HepG2 (cell line): ENCODE results near the gene C2orf81. TPM values are rescaled to one million over a fixed set of nuclear protein-coding genes. Genes with fewer than 3 reads are reported as not detected.

ENCODE experiments used
- ELF3 ChIP-seq: IDR thresholded peaks from 2 replicates; pipeline ENCODE4 v1.6.1; 2016; ENCODE audit warnings: missing genetic modification reagents, missing compliant biosample characterization
- FOXM1 ChIP-seq: sonication (generic); formaldehyde crosslinking; IDR thresholded peaks from 2 replicates; pipeline ENCODE4 v1.5.0; 2020; ENCODE audit warnings: missing genetic modification reagents
- HNRNPUL1 ChIP-seq: fragments of 200-400 bp; formaldehyde crosslinking; IDR thresholded peaks from 2 replicates; pipeline ENCODE4 v1.6.1; 2017; ENCODE audit warnings: low read depth, mild to moderate bottlenecking, low read length, moderate library complexity
- IRX3 ChIP-seq: sonication (generic); formaldehyde crosslinking; IDR thresholded peaks from 2 replicates; pipeline ENCODE4 v1.8.1; 2023; ENCODE audit warnings: mild to moderate bottlenecking, low read depth, missing genetic modification reagents, borderline replicate concordance
- ISL2 ChIP-seq: sonication (generic); formaldehyde crosslinking; IDR thresholded peaks from 2 replicates; pipeline ENCODE4 v1.5.0; 2020; ENCODE audit warnings: missing genetic modification reagents
- MAFF ChIP-seq: IDR thresholded peaks from 2 replicates; pipeline ENCODE4 v1.6.1; 2011; ENCODE audit warnings: low read depth, low read length, improper control_type of control experiment
- POLR2G ChIP-seq: fragments of 200-400 bp; formaldehyde crosslinking; IDR thresholded peaks from 2 replicates; pipeline ENCODE4 v1.6.1; 2018; ENCODE audit warnings: mild to moderate bottlenecking, low read depth, low read length, moderate library complexity
- PTBP1 ChIP-seq: fragments of 200-400 bp; formaldehyde crosslinking; IDR thresholded peaks from 2 replicates; pipeline ENCODE4 v1.6.1; 2018; ENCODE audit warnings: low read length, low read depth; ENCODE audit not compliant: poor library complexity, severe bottlenecking
- SP5 ChIP-seq: IDR thresholded peaks from 2 replicates; pipeline ENCODE4 v1.6.1; 2016; ENCODE audit warnings: low read depth, borderline replicate concordance
- SYNCRIP ChIP-seq: fragments of 200-400 bp; formaldehyde crosslinking; IDR thresholded peaks from 2 replicates; pipeline ENCODE4 v1.6.1; 2018; ENCODE audit warnings: mild to moderate bottlenecking, low read depth, low read length; ENCODE audit not compliant: insufficient read depth
- THYN1 ChIP-seq: sonication (generic); formaldehyde crosslinking; IDR thresholded peaks from 2 replicates; pipeline ENCODE4 v1.8.1; 2023; ENCODE audit warnings: low read depth, mild to moderate bottlenecking, moderate library complexity, missing genetic modification reagents, borderline replicate concordance
- ZFX ChIP-seq: sonication (generic); formaldehyde crosslinking; IDR thresholded peaks from 2 replicates; pipeline ENCODE4 v1.4.0; 2020; ENCODE audit warnings: mild to moderate bottlenecking, low read depth, missing genetic modification reagents, moderate library complexity
- ZMAT3 ChIP-seq: sonication (generic); formaldehyde crosslinking; conservative IDR thresholded peaks from 2 replicates; pipeline ENCODE4 v1.7.0; 2021; ENCODE audit warnings: missing genetic modification reagents
- ZNF263 ChIP-seq: sonication (generic); formaldehyde crosslinking; IDR thresholded peaks from 2 replicates; pipeline ENCODE4 v1.4.0; 2020; ENCODE audit warnings: missing genetic modification reagents
- ZNF292 ChIP-seq: sonication (generic); formaldehyde crosslinking; IDR thresholded peaks from 2 replicates; pipeline ENCODE4 v1.8.1; 2022; ENCODE audit warnings: mild to moderate bottlenecking, low read depth, missing genetic modification reagents, borderline replicate concordance
- ZNF331 ChIP-seq: sonication (generic); formaldehyde crosslinking; IDR thresholded peaks from 2 replicates; pipeline ENCODE4 v1.4.0; 2020; ENCODE audit warnings: missing genetic modification reagents
- ZNF337 ChIP-seq: sonication (generic); formaldehyde crosslinking; IDR thresholded peaks from 2 replicates; pipeline ENCODE4 v1.5.1; 2020; ENCODE audit warnings: missing genetic modification reagents, low read depth, mild to moderate bottlenecking, borderline replicate concordance
- ZNF484 ChIP-seq: sonication (generic); formaldehyde crosslinking; IDR thresholded peaks from 2 replicates; pipeline ENCODE4 v1.5.1; 2020; ENCODE audit warnings: mild to moderate bottlenecking, low read depth, missing genetic modification reagents, borderline replicate concordance
- ZNF761 ChIP-seq: sonication (generic); formaldehyde crosslinking; conservative IDR thresholded peaks from 2 replicates; pipeline ENCODE4 v1.4.0; 2020; ENCODE audit warnings: mild to moderate bottlenecking, missing genetic modification reagents
- ZNF782 ChIP-seq: sonication (generic); formaldehyde crosslinking; IDR thresholded peaks from 2 replicates; pipeline ENCODE4 v1.4.0; 2020; ENCODE audit warnings: missing genetic modification reagents, mild to moderate bottlenecking, borderline replicate concordance
- ZSCAN31 ChIP-seq: sonication (generic); formaldehyde crosslinking; IDR thresholded peaks from 2 replicates; pipeline ENCODE4 v1.5.0; 2020; ENCODE audit warnings: low read depth, mild to moderate bottlenecking, missing genetic modification reagents
- polyA plus RNA-seq, 8 experiments: library from polyadenylated mRNA; depleted of rRNA in 3 of 8; stranded (reverse) in 7 of 8; unstranded in 1 of 8; fragments of >200 nt; fragmentation: Illumina TruSeq in 4 of 8; extraction: Trizol in 4 of 8; gene quantifications; 2 replicates each; pipeline versions ENCODE4 v1.2.1 to v1.2.3, GENCODE V29; 2011 to 2016; ENCODE audit warnings: low read depth in 4 of 8, missing spikeins in 1 of 8, mixed read lengths in 1 of 8; ENCODE audit not compliant: insufficient read depth in 1 of 8
- total RNA-seq, 5 experiments: library from RNA; depleted of rRNA; stranded (reverse); fragments of >200 nt; fragmentation: Illumina TruSeq; extraction: Trizol; gene quantifications; 2 replicates each; pipeline ENCODE4 v1.2.3, GENCODE V29; 2016; ENCODE audit warnings: low read depth in 1 of 5
- TF ChIP-seq, protein P1 (sequence below): sonication (generic); formaldehyde crosslinking; IDR thresholded peaks from 2 replicates; pipeline ENCODE4 v1.4.0; 2020; ENCODE audit warnings: missing genetic modification reagents, borderline replicate concordance
- TF ChIP-seq, protein P2 (sequence below): IDR thresholded peaks from 2 replicates; pipeline ENCODE4 v1.6.1; 2016; ENCODE audit warnings: mild to moderate bottlenecking, missing biosample characterization, missing genetic modification reagents
- TF ChIP-seq, protein P3 (sequence below): sonication (generic); formaldehyde crosslinking; IDR thresholded peaks from 2 replicates; pipeline ENCODE4 v1.4.0; 2020; ENCODE audit warnings: missing genetic modification reagents
- TF ChIP-seq, protein P4 (sequence below): IDR thresholded peaks from 2 replicates; pipeline ENCODE4 v1.6.1; 2016; ENCODE audit warnings: missing compliant biosample characterization, missing genetic modification reagents, borderline replicate concordance

Gene C2orf81
- total and polyA plus RNA-seq, 2 of the 13 experiments (the other 11 are each of a cell fraction or from before 2014, with no cell fraction given): 0.15 to 0.17 TPM

DNA sequence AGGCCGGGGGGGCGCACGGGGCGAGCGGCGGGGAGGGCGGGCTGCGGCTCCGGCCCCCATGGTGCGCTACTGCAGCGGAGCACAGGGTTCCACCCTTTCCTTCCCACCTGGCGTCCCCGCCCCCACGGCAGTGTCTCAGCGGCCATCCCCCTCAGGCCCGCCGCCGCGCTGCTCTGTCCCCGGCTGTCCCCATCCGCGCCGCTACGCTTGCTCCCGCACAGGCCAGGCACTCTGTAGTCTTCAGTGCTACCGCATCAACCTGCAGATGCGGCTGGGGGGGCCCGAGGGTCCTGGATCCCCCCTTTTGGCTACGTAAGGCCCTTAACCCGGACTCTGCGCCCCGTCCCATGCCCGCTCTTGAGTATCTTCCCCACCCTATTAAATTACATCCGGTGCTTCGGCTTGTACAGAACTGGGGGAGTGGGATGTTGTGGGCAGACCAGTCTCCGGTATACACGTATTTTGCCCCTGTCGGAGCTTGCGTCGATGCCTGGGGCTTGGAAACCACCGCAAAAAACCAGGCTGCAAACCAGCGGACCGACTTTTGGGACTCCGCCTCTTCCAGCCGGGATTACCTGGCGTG is 36.2 kb upstream of the C2orf81 start (continued):
- TF ChIP-seq, protein P1, sequence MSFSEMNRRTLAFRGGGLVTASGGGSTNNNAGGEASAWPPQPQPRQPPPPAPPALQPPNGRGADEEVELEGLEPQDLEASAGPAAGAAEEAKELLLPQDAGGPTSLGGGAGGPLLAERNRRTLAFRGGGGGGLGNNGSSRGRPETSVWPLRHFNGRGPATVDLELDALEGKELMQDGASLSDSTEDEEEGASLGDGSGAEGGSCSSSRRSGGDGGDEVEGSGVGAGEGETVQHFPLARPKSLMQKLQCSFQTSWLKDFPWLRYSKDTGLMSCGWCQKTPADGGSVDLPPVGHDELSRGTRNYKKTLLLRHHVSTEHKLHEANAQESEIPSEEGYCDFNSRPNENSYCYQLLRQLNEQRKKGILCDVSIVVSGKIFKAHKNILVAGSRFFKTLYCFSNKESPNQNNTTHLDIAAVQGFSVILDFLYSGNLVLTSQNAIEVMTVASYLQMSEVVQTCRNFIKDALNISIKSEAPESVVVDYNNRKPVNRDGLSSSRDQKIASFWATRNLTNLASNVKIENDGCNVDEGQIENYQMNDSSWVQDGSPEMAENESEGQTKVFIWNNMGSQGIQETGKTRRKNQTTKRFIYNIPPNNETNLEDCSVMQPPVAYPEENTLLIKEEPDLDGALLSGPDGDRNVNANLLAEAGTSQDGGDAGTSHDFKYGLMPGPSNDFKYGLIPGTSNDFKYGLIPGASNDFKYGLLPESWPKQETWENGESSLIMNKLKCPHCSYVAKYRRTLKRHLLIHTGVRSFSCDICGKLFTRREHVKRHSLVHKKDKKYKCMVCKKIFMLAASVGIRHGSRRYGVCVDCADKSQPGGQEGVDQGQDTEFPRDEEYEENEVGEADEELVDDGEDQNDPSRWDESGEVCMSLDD (CRISPR knock-in tag): peak; percentile 48; the same call in 1 of the 2 replicates
- TF ChIP-seq PTBP1: peak; percentile 24
- peak; percentile 70 for TF ChIP-seq ZNF761 (CRISPR knock-in tag)
- peak; percentile 54 for TF ChIP-seq ISL2 (CRISPR knock-in tag)
- TF ChIP-seq, protein P2, sequence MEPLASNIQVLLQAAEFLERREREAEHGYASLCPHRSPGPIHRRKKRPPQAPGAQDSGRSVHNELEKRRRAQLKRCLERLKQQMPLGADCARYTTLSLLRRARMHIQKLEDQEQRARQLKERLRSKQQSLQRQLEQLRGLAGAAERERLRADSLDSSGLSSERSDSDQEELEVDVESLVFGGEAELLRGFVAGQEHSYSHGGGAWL (CRISPR knock-in tag): peak; percentile 64; the same call in 1 of the 2 replicates
- TF ChIP-seq ZSCAN31: peak; percentile 75; the same call in 1 of the 2 replicates
- 0 out of 2 replicates have a peak, but pooled peaks have one; percentile 57 for TF ChIP-seq FOXM1 (CRISPR knock-in tag)
- peak; percentile 90 for TF ChIP-seq ZFX (CRISPR knock-in tag)
- TF ChIP-seq THYN1 (CRISPR knock-in tag): peak; percentile 83; the same call in 1 of the 2 replicates
- no peak for TF ChIP-seq MAFF
- TF ChIP-seq, protein P3, sequence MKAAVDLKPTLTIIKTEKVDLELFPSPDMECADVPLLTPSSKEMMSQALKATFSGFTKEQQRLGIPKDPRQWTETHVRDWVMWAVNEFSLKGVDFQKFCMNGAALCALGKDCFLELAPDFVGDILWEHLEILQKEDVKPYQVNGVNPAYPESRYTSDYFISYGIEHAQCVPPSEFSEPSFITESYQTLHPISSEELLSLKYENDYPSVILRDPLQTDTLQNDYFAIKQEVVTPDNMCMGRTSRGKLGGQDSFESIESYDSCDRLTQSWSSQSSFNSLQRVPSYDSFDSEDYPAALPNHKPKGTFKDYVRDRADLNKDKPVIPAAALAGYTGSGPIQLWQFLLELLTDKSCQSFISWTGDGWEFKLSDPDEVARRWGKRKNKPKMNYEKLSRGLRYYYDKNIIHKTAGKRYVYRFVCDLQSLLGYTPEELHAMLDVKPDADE (CRISPR knock-in tag): no peak
- peak; percentile 11; the same call in 1 of the 2 replicates for TF ChIP-seq ZNF337
- no peak for TF ChIP-seq HNRNPUL1
- TF ChIP-seq ZNF782 (CRISPR knock-in tag): peak; percentile 87; the same call in 1 of the 2 replicates
- TF ChIP-seq ZNF292 (CRISPR knock-in tag): 0 out of 2 replicates have a peak, but pooled peaks have one; percentile 2
- TF ChIP-seq ZNF484 (CRISPR knock-in tag): 0 out of 2 replicates have a peak, but pooled peaks have one; percentile 75
- TF ChIP-seq ELF3 (CRISPR knock-in tag): peak; percentile 65; the same call in 1 of the 2 replicates
- peak; percentile 60; the same call in 1 of the 2 replicates for TF ChIP-seq ZNF263 (CRISPR knock-in tag)
- TF ChIP-seq POLR2G: peak; percentile 76
- no peak for TF ChIP-seq ZNF331
- TF ChIP-seq IRX3: peak; percentile 91; the same call in 1 of the 2 replicates
- no peak for TF ChIP-seq SYNCRIP
- peak; percentile 66 for TF ChIP-seq SP5 (CRISPR knock-in tag)
- TF ChIP-seq ZMAT3 (CRISPR knock-in tag): peak; percentile 85
- TF ChIP-seq, protein P4, sequence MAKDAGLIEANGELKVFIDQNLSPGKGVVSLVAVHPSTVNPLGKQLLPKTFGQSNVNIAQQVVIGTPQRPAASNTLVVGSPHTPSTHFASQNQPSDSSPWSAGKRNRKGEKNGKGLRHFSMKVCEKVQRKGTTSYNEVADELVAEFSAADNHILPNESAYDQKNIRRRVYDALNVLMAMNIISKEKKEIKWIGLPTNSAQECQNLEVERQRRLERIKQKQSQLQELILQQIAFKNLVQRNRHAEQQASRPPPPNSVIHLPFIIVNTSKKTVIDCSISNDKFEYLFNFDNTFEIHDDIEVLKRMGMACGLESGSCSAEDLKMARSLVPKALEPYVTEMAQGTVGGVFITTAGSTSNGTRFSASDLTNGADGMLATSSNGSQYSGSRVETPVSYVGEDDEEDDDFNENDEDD: 0 out of 2 replicates have a peak, but pooled peaks have one; percentile 15
